Lung (tissue), 12 donors: Measurements from ENCODE around the gene ARMC5. TPM values are rescaled to one million over a fixed set of nuclear protein-coding genes. Genes with fewer than 3 reads are reported as not detected.
"Not testable (repeated sequence)": the region's sequence is repeated elsewhere in the genome, so short reads cannot be mapped to it uniquely, and the experiment has no call there.

Source experiments
- ATAC-seq: fragments of 200-7000 bp; cut with Tn5 transposase; one replicate; pipeline ENCODE4 v1.9.1; 2020; ENCODE audit warnings: moderate number of reproducible peaks; ENCODE audit not compliant: insufficient read depth, low FRiP score
- DNase-seq, 3 donors: peaks; one replicate each; pipeline ENCODE4 v3.0.0-alpha.2; 2013 to 2017
- H3K27ac ChIP-seq, 2 donors: one replicate each; pipeline ENCODE4 v1.5.1; 2013; ENCODE audit warnings: mild to moderate bottlenecking in 2 of 2, moderate library complexity in 2 of 2, control low read depth in 1 of 2, inconsistent platforms in 1 of 2, low read depth in 1 of 2, low read length in 1 of 2
- H3K27me3 ChIP-seq, 3 donors: one replicate each; pipeline ENCODE4 v1.5.1; 2013; ENCODE audit warnings: low read length in 2 of 3; ENCODE audit not compliant: control insufficient read depth in 3 of 3, insufficient read depth in 3 of 3
- H3K36me3 ChIP-seq, 4 donors: one replicate each; pipeline ENCODE4 v1.5.1; 2013; ENCODE audit warnings: low read length in 4 of 4, mild to moderate bottlenecking in 1 of 4, moderate library complexity in 1 of 4; ENCODE audit not compliant: control insufficient read depth in 4 of 4, insufficient read depth in 4 of 4
- H3K4me1 ChIP-seq, 5 donors: one replicate each; pipeline ENCODE4 v1.5.1; 2013; ENCODE audit warnings: low read length in 5 of 5, mild to moderate bottlenecking in 2 of 5, moderate library complexity in 1 of 5; ENCODE audit not compliant: control insufficient read depth in 5 of 5, insufficient read depth in 5 of 5
- H3K4me3 ChIP-seq: one replicate; pipeline ENCODE4 v1.5.1; 2013; ENCODE audit warnings: mild to moderate bottlenecking, control low read depth, moderate library complexity
- H3K9ac ChIP-seq, 2 donors: one replicate each; pipeline ENCODE4 v1.5.1; 2013; ENCODE audit warnings: low read length in 2 of 2, control low read depth in 1 of 2; ENCODE audit not compliant: insufficient read depth in 1 of 2
- H3K9me3 ChIP-seq, 4 donors: one replicate each; pipeline ENCODE4 v1.5.1; 2013; ENCODE audit warnings: low read length in 3 of 4, mild to moderate bottlenecking in 1 of 4, moderate library complexity in 1 of 4; ENCODE audit not compliant: control insufficient read depth in 4 of 4, insufficient read depth in 3 of 4
- CTCF ChIP-seq: IDR thresholded peaks from 2 replicates; pipeline ENCODE4 v1.5.1; 2012; ENCODE audit warnings: mild to moderate bottlenecking; ENCODE audit errors: control extremely low read depth, extremely low read depth
- WGBS, 2 donors: extraction: QIAGEN DNeasy Blood & Tissue Kit; methylation state at CpG; one replicate each; pipeline ENCODE4 v1.1.7; 2013; 5-methylcytosine and 5-hydroxymethylcytosine counted together
- polyA plus RNA-seq, 2 donors: library from polyadenylated mRNA; stranded (reverse); fragments of 200-250 nt; gene quantifications; one replicate each; pipeline ENCODE4 v1.2.1, GENCODE V29; 2013
- total RNA-seq, 2 donors: library from RNA; depleted of rRNA in 1 of 2; stranded (reverse); fragments of >200 nt in 1 of 2; gene quantifications; one replicate each; pipeline ENCODE4 v1.2.1, GENCODE V29; 2014 to 2021
- donor health status: control.
- donor health status: control.
- donor health status: Bipolar disorder and iron deficiency.
- donor health status: healthy.
- donor health status: DM: yes; HTN: yes; CAD: no.

The ARMC5 gene
- total and polyA plus RNA-seq, 4 donors = 8.2 to 16.7 (median 12.3) TPM

DNA sequence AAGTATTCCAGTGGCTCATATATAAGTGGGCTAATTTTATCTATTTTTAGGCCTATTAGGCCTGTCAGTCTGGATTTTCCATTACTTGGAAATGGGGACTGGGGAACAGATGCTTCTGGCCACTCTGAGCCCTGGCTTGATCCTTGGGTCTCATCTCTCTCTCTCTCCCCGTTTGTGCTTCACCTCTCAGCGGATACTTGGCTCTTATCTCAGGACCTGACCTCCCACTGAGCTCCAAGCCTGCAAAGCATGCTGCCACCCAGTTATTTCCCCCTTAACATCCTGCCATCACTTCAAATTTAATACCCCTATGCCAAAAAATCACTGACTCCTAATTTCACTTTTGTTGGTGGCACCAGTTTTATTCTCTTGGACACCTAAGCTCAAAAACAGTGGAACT lies 20.9 kb upstream of the ARMC5 start:
- Histone ChIP-seq H3K9me3 (no peaks in the 10 kb centered on the region), H3K27ac (no peak overlapping the region), H3K4me1 (peaks cover 0 to under 1% (median 0%) of the 10 kb centered on the region in 5 donors), H3K9ac (no peak overlapping the region), H3K4me3 (no peak overlapping the region), H3K36me3 (no peaks in the 10 kb centered on the region), H3K27me3 (no peaks in the 10 kb centered on the region)
- DNase-seq = no peak
- 58 to 86% methylated on average over 2 of the region's 2 CpGs for WGBS, 2 donors
- ATAC-seq = no peak
- no peak for TF ChIP-seq CTCF

GRCh38 chr16:31439023-31439422 lies 20.3 kb upstream of the ARMC5 start:
- 54 to 69% methylated on average over 3 of the region's 4 CpGs for WGBS, 2 donors
- H3K27ac ChIP-seq = not testable (repeated sequence)

DNA sequence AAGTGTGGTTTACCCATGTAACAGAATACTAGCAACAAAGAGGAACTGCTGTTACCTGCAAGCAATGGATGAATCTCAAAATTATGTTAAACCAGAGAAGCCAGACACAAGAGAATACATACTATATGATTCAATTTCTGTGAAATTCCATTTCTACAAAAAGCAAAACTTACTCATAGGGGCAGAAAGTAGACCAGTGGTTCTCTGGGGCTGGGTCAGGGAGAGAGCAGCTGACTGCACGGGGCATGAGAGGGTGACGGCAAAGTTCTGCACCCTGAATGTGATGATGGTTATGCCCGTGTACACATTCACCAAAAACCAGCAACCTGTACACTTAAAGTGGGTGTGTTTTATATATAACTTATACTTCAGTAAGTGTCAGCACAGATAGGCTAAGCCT lies 19.8 kb upstream of the ARMC5 start:
- Histone ChIP-seq H3K36me3 (no peaks in the 10 kb centered on the region), H3K4me1 (no peaks in the 10 kb centered on the region), H3K9me3 (no peaks in the 10 kb centered on the region), H3K27ac (no peak overlapping the region), H3K9ac (no peak overlapping the region), H3K27me3 (no peaks in the 10 kb centered on the region), H3K4me3 (no peak overlapping the region)
- ATAC-seq (no peak), DNase-seq (no peak)
- no peak for TF ChIP-seq CTCF
- 81 to 91% methylated on average over 3 of the region's 3 CpGs for WGBS, 2 donors

More at GRCh38 chr16:31439023-31439422, 20.3 kb upstream of the ARMC5 start:
- H3K4me1 ChIP-seq, H3K4me3 ChIP-seq, H3K9ac ChIP-seq, DNase-seq, H3K36me3 ChIP-seq, ATAC-seq, H3K9me3 ChIP-seq, H3K27me3 ChIP-seq: not testable (repeated sequence)

- TF ChIP-seq CTCF = no peak
- Histone ChIP-seq H3K9ac (no peak overlapping the region), H3K36me3 (no peaks in the 10 kb centered on the region), H3K4me1 (no peaks in the 10 kb centered on the region), H3K27me3 (no peaks in the 10 kb centered on the region), H3K9me3 (no peaks in the 10 kb centered on the region), H3K4me3 (no peak overlapping the region), H3K27ac (peak overlapping the region in 1 of 2 donors; percentile 35)
- ATAC-seq = no peak
- 77 to 91% methylated on average over 4 of the region's 4 CpGs for WGBS, 2 donors
- DNase-seq = no peak
Observed at GRCh38 chr16:31440516-31441184, 18.7 kb upstream of the ARMC5 start.
